Measurements from ENCODE around the gene ITGA7.

ITGA7 gene

DNA sequence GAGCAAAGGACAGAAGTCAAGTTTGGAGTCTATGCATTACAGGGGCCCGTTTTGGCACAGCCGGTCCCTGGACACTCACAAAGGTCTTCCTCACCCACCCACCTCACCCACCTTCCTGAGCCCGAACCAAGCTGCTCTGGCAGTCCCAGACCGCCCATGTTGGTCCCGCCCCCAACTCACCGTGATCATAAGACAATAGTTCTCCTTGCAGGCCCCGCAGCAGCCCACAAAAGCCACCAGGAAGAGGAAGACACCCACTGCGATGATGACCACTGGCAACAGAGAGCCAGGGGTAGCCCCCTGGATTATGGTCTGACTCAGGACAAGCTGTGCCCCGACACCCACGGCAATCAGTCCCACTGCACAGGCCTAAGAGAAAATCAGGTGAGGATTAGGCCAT is 19.3 kb upstream of the ITGA7 start:
- Histone ChIP-seq H3K4me1 (ENCODE audit: control insufficient read depth, insufficient read depth, low read depth, low read length) (peaks cover 35% of the 10 kb centered on the region), H3K9me3 (ENCODE audit: control insufficient read depth, low read length) (no peaks in the 10 kb centered on the region), H3K9ac (ENCODE audit: low read length) (peak overlapping the region; percentile 95), H3K23ac (ENCODE audit: low read length in 2 of 2) (peak overlapping the region in 1 of 2 experiments; percentile 2), H3K4me3 (ENCODE audit: insufficient read depth in 1 of 2, low read depth in 1 of 2, low read length in 2 of 2) (peak overlapping the region; percentile 9 to 94), H2BK12ac (ENCODE audit: low read length in 2 of 2) (no peak overlapping the region), H4K8ac (ENCODE audit: low read length) (no peak overlapping the region), H3K14ac (ENCODE audit: low read length in 2 of 2) (peak overlapping the region in 1 of 2 experiments; percentile 68), H2BK120ac (ENCODE audit: low read depth, low read length) (no peak overlapping the region), H3K79me1 (replicated peaks; ENCODE audit: low read length, poor library complexity, severe bottlenecking) (peaks cover 11% of the 10 kb centered on the region), H2AFZ (ENCODE audit: low read depth, low read length) (no peak overlapping the region), H2BK5ac (ENCODE audit: low read depth, low read length, poor library complexity, severe bottlenecking) (no peak overlapping the region), H2BK15ac (ENCODE audit: low read depth, poor library complexity, severe bottlenecking) (no peak overlapping the region), H3K18ac (ENCODE audit: low read depth in 1 of 2, low read length in 2 of 2) (peak overlapping the region in 1 of 2 experiments; percentile 64), H3K27me3 (ENCODE audit: control insufficient read depth in 1 of 2, insufficient read depth in 1 of 2, low read length in 2 of 2) (no peaks in the 10 kb centered on the region), H4K91ac (ENCODE audit: low read length) (no peak overlapping the region), H3K4me2 (ENCODE audit: low read length, poor library complexity, severe bottlenecking) (peak overlapping the region; percentile 71), H3K27ac (ENCODE audit: low read length, poor library complexity, severe bottlenecking) (no peak overlapping the region), H3K36me3 (ENCODE audit: control insufficient read depth in 1 of 2, insufficient read depth in 2 of 2, low read depth in 1 of 2, low read length in 2 of 2) (peaks cover 42 to 49% of the 10 kb centered on the region in 2 experiments), H2AK5ac (ENCODE audit: low read length, severe bottlenecking) (no peak overlapping the region), H3K4ac (ENCODE audit: low read depth in 1 of 2, low read length in 2 of 2) (no peak overlapping the region)
- no peak for DNase-seq
- 79% methylated on average over 8 of the region's 10 CpGs for WGBS

DNA sequence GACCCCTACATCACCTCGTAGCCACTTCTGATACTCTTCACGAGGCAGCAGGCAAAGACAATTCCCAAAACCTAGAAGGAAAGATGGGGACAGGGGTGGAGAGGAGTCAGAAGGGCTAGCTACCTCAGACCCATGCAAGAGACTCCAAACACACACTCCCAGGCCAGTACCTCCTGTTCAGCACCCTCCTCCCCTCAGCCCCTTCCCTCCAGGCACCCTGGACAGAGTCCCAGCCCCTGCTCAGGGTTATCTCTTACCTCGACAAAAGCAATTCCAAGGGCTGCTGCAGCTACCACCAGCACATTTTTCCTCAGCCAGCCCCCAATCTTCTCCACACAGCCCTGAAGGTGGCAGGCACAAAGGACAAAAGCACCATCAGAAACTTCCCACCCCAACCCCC is 17.9 kb upstream of the ITGA7 start:
- H2AK5ac ChIP-seq (ENCODE audit: low read length, severe bottlenecking), result no peak overlapping the region
- DNase-seq, result no peak
- no peak overlapping the region for H3K14ac ChIP-seq (ENCODE audit: low read length in 2 of 2)
- H3K4me3 ChIP-seq (ENCODE audit: insufficient read depth in 1 of 2, low read depth in 1 of 2, low read length in 2 of 2), result peak overlapping the region in 1 of 2 experiments; percentile 94
- H2BK5ac ChIP-seq (ENCODE audit: low read depth, low read length, poor library complexity, severe bottlenecking), result no peak overlapping the region
- no peaks in the 10 kb centered on the region for H3K27me3 ChIP-seq (ENCODE audit: control insufficient read depth in 1 of 2, insufficient read depth in 1 of 2, low read length in 2 of 2)
- peak overlapping the region; percentile 95 for H3K9ac ChIP-seq (ENCODE audit: low read length)
- peaks cover 48 to 49% of the 10 kb centered on the region in 2 experiments for H3K36me3 ChIP-seq (ENCODE audit: control insufficient read depth in 1 of 2, insufficient read depth in 2 of 2, low read depth in 1 of 2, low read length in 2 of 2)
- no peak overlapping the region for H4K8ac ChIP-seq (ENCODE audit: low read length)
- no peak overlapping the region for H2BK15ac ChIP-seq (ENCODE audit: low read depth, poor library complexity, severe bottlenecking)
- H2AFZ ChIP-seq (ENCODE audit: low read depth, low read length), result no peak overlapping the region
- peaks cover 44% of the 10 kb centered on the region for H3K4me1 ChIP-seq (ENCODE audit: control insufficient read depth, insufficient read depth, low read depth, low read length)
- H3K18ac ChIP-seq (ENCODE audit: low read depth in 1 of 2, low read length in 2 of 2), result no peak overlapping the region
- H2BK12ac ChIP-seq (ENCODE audit: low read length in 2 of 2), result no peak overlapping the region
- 66% methylated on average over 1 of the region's 3 CpGs for WGBS
- no peak overlapping the region for H4K91ac ChIP-seq (ENCODE audit: low read length)
- H3K4me2 ChIP-seq (ENCODE audit: low read length, poor library complexity, severe bottlenecking), result no peak overlapping the region
- H3K23ac ChIP-seq (ENCODE audit: low read length in 2 of 2), result peak overlapping the region in 1 of 2 experiments; percentile 32
- H2BK120ac ChIP-seq (ENCODE audit: low read depth, low read length), result no peak overlapping the region
- peaks cover 9% of the 10 kb centered on the region for H3K79me1 ChIP-seq (replicated peaks; ENCODE audit: low read length, poor library complexity, severe bottlenecking)
- H3K9me3 ChIP-seq (ENCODE audit: control insufficient read depth, low read length), result no peaks in the 10 kb centered on the region
- H3K4ac ChIP-seq (ENCODE audit: low read depth in 1 of 2, low read length in 2 of 2), result no peak overlapping the region
- no peak overlapping the region for H3K27ac ChIP-seq (ENCODE audit: low read length, poor library complexity, severe bottlenecking)

DNA sequence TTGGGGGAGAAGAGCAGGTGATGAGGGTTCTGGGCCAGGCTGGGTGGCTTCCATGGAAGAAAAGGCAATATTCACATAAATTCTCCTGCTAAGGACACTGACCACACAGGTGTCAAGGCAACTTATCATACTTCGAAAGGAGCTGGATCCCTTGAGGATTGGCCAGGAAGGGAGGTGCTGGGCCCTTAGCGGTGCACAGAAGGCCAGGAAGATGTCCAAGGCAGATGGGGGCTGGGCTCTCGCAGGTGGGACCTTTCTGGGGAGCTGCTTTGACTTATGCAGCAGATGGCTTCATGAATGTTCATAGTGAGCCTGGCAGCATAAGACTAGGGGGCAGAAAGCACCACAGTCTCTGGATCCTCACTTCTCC is 17.2 kb upstream of the ITGA7 start:
- no peak overlapping the region for H3K4ac ChIP-seq (ENCODE audit: low read depth in 1 of 2, low read length in 2 of 2)
- no peak overlapping the region for H3K27ac ChIP-seq (ENCODE audit: low read length, poor library complexity, severe bottlenecking)
- H4K8ac ChIP-seq (ENCODE audit: low read length), result no peak overlapping the region
- no peak overlapping the region for H2BK15ac ChIP-seq (ENCODE audit: low read depth, poor library complexity, severe bottlenecking)
- H2AFZ ChIP-seq (ENCODE audit: low read depth, low read length), result no peak overlapping the region
- WGBS, result 89% methylated on average over 2 of the region's 3 CpGs
- H3K4me2 ChIP-seq (ENCODE audit: low read length, poor library complexity, severe bottlenecking), result no peak overlapping the region
- H2BK5ac ChIP-seq (ENCODE audit: low read depth, low read length, poor library complexity, severe bottlenecking), result no peak overlapping the region
- no peaks in the 10 kb centered on the region for H3K27me3 ChIP-seq (ENCODE audit: control insufficient read depth in 1 of 2, insufficient read depth in 1 of 2, low read length in 2 of 2)
- H2BK12ac ChIP-seq (ENCODE audit: low read length in 2 of 2), result peak overlapping the region in 1 of 2 experiments; percentile 10
- peak overlapping the region; percentile 95 for H3K9ac ChIP-seq (ENCODE audit: low read length)
- H3K4me1 ChIP-seq (ENCODE audit: control insufficient read depth, insufficient read depth, low read depth, low read length), result peaks cover 45% of the 10 kb centered on the region
- H3K79me1 ChIP-seq (replicated peaks; ENCODE audit: low read length, poor library complexity, severe bottlenecking), result peaks cover 9% of the 10 kb centered on the region
- no peak overlapping the region for H2AK5ac ChIP-seq (ENCODE audit: low read length, severe bottlenecking)
- H2BK120ac ChIP-seq (ENCODE audit: low read depth, low read length), result no peak overlapping the region
- peak overlapping the region in 1 of 2 experiments; percentile 12 for H3K14ac ChIP-seq (ENCODE audit: low read length in 2 of 2)
- peaks cover 48 to 49% of the 10 kb centered on the region in 2 experiments for H3K36me3 ChIP-seq (ENCODE audit: control insufficient read depth in 1 of 2, insufficient read depth in 2 of 2, low read depth in 1 of 2, low read length in 2 of 2)
- no peak for DNase-seq
- H3K23ac ChIP-seq (ENCODE audit: low read length in 2 of 2), result no peak overlapping the region
- no peak overlapping the region for H3K18ac ChIP-seq (ENCODE audit: low read depth in 1 of 2, low read length in 2 of 2)
- peak overlapping the region in 1 of 2 experiments; percentile 94 for H3K4me3 ChIP-seq (ENCODE audit: insufficient read depth in 1 of 2, low read depth in 1 of 2, low read length in 2 of 2)
- H4K91ac ChIP-seq (ENCODE audit: low read length), result no peak overlapping the region
- no peaks in the 10 kb centered on the region for H3K9me3 ChIP-seq (ENCODE audit: control insufficient read depth, low read length)

DNA sequence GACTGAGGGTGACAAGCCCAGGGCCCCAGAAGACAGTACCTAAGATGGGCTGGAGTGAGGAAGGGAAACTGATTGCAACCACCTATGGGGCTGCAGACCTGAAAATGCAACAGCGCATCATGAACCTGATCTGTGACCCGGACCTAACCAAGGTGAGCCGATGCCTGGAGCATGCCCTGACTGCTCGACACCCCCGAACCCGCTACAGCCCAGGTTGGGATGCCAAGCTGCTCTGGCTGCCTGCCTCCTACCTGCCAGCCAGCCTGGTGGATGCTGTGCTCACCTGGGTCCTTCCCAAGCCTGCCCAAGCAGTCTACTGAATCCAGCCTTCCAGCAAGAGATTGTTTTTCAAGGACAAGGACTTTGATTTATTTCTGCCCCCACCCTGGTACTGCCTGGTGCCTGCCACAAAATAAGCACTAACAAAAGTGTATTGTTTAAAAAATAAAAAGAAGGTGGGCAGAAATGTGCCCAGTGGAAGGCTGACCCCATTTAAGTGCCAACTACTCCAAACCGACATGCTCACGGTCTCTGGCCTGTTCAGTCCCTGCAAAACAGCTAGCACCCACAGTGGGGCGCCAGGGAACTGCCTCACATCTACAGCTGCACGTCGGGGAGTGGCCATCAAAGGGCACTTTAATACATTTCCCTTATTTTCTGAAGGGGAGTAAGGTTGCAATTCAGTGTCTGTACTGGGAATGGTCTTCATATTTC is 16.7 kb upstream of the ITGA7 start:
- WGBS, result 75% methylated on average over 11 of the region's 11 CpGs
- Histone ChIP-seq H3K27me3 (ENCODE audit: control insufficient read depth in 1 of 2, insufficient read depth in 1 of 2, low read length in 2 of 2) (no peaks in the 10 kb centered on the region), H2BK15ac (ENCODE audit: low read depth, poor library complexity, severe bottlenecking) (no peak overlapping the region), H2BK5ac (ENCODE audit: low read depth, low read length, poor library complexity, severe bottlenecking) (no peak overlapping the region), H3K9me3 (ENCODE audit: control insufficient read depth, low read length) (no peaks in the 10 kb centered on the region), H3K14ac (ENCODE audit: low read length in 2 of 2) (no peak overlapping the region), H3K27ac (ENCODE audit: low read length, poor library complexity, severe bottlenecking) (no peak overlapping the region), H2BK12ac (ENCODE audit: low read length in 2 of 2) (no peak overlapping the region), H3K9ac (ENCODE audit: low read length) (peak overlapping the region; percentile 95), H3K4me3 (ENCODE audit: insufficient read depth in 1 of 2, low read depth in 1 of 2, low read length in 2 of 2) (peak overlapping the region in 1 of 2 experiments; percentile 94), H3K4ac (ENCODE audit: low read depth in 1 of 2, low read length in 2 of 2) (no peak overlapping the region), H2BK120ac (ENCODE audit: low read depth, low read length) (no peak overlapping the region), H3K23ac (ENCODE audit: low read length in 2 of 2) (no peak overlapping the region), H3K79me1 (replicated peaks; ENCODE audit: low read length, poor library complexity, severe bottlenecking) (peaks cover 9% of the 10 kb centered on the region), H4K91ac (ENCODE audit: low read length) (no peak overlapping the region), H2AFZ (ENCODE audit: low read depth, low read length) (no peak overlapping the region), H2AK5ac (ENCODE audit: low read length, severe bottlenecking) (peak overlapping the region; percentile 27), H3K36me3 (ENCODE audit: control insufficient read depth in 1 of 2, insufficient read depth in 2 of 2, low read depth in 1 of 2, low read length in 2 of 2) (peaks cover 49 to 51% of the 10 kb centered on the region in 2 experiments), H3K4me1 (ENCODE audit: control insufficient read depth, insufficient read depth, low read depth, low read length) (peaks cover 49% of the 10 kb centered on the region), H3K4me2 (ENCODE audit: low read length, poor library complexity, severe bottlenecking) (no peak overlapping the region), H4K8ac (ENCODE audit: low read length) (peak overlapping the region; percentile 77), H3K18ac (ENCODE audit: low read depth in 1 of 2, low read length in 2 of 2) (no peak overlapping the region)
- DNase-seq, result peak; percentile 70

Data from mesenchymal stem cell (in vitro differentiated cells and primary cell).